CD4-positive, alpha-beta T cell treated with Interleukin-2 at 100 ng/mL for 4 hours (primary cell): ENCODE results near the gene ARL5C.
"Not testable (repeated sequence)": the region's sequence is repeated elsewhere in the genome, so short reads cannot be mapped to it uniquely, and the experiment has no call there.

Source experiments
- DNase-seq: peaks from one replicate; pipeline ENCODE4 v3.0.0-alpha.2; 2020; ENCODE audit warnings: low spot score

The ARL5C gene

GRCh38 chr17:39194089-39194984, 28.4 kb upstream of the ARL5C start:
- no peak for DNase-seq

GRCh38 chr17:39193346-39193745, 27.4 kb upstream of the ARL5C start:
- no peak for DNase-seq

- no peak for DNase-seq
Observed at GRCh38 chr17:39192901-39193300, 26.9 kb upstream of the ARL5C start.

- no peak for DNase-seq
Observed at GRCh38 chr17:39191750-39192510, 26.0 kb upstream of the ARL5C start.

GRCh38 chr17:39187152-39187830, 21.3 kb upstream of the ARL5C start:
- DNase-seq = no peak

- DNase-seq = no peak
Observed at GRCh38 chr17:39186481-39187002, 20.6 kb upstream of the ARL5C start.

- no peak for DNase-seq
Observed at GRCh38 chr17:39183720-39184119, 17.8 kb upstream of the ARL5C start.

GRCh38 chr17:39183045-39183444, 17.1 kb upstream of the ARL5C start:
- DNase-seq = no peak

GRCh38 chr17:39181303-39181702, 15.3 kb upstream of the ARL5C start:
- no peak for DNase-seq

- no peak for DNase-seq
Observed at GRCh38 chr17:39178536-39178935, 12.6 kb upstream of the ARL5C start.

- no peak for DNase-seq
Observed at GRCh38 chr17:39177256-39177655, 11.3 kb upstream of the ARL5C start.

GRCh38 chr17:39175695-39176093, 9.7 kb upstream of the ARL5C start:
- DNase-seq = no peak

GRCh38 chr17:39174920-39175694, 9.1 kb upstream of the ARL5C start:
- peak; percentile 78 for DNase-seq

GRCh38 chr17:39173526-39174274, 7.7 kb upstream of the ARL5C start:
- no peak for DNase-seq

GRCh38 chr17:39173080-39173479, 7.1 kb upstream of the ARL5C start:
- DNase-seq = no peak

- no peak for DNase-seq
Observed at GRCh38 chr17:39171933-39172332, 6.0 kb upstream of the ARL5C start.

- DNase-seq = no peak
Observed at GRCh38 chr17:39170558-39170957, 4.6 kb upstream of the ARL5C start.

- DNase-seq = no peak
Observed at GRCh38 chr17:39170109-39170508, 4.1 kb upstream of the ARL5C start.

- no peak for DNase-seq
Observed at GRCh38 chr17:39169518-39169917, 3.6 kb upstream of the ARL5C start.

GRCh38 chr17:39169101-39169500, 3.1 kb upstream of the ARL5C start:
- no peak for DNase-seq

GRCh38 chr17:39168503-39168902, 2.5 kb upstream of the ARL5C start:
- not testable (repeated sequence) for DNase-seq
